DOHH2 (cell line): Measurements from ENCODE around the gene CRTC3.

Source experiments
- H3F3A ChIP-seq: fragments of 200-600 bp; sonication (generic), shearing (Covaris generic); 2 replicates; pipeline ENCODE4 v1.6.0; 2016; ENCODE audit warnings: antibody characterized with exemption, mild to moderate bottlenecking; ENCODE audit not compliant: control insufficient read depth, insufficient read depth
- H3K27ac ChIP-seq: fragments of 200-600 bp; sonication (generic); 2 replicates; pipeline ENCODE4 v1.5.1; 2014; ENCODE audit warnings: low read depth, mild to moderate bottlenecking, low read length, moderate library complexity
- H3K27me3 ChIP-seq: fragments of 200-600 bp; sonication (generic); 2 replicates; pipeline ENCODE4 v1.6.1; 2014; ENCODE audit warnings: mild to moderate bottlenecking, low read length, mixed read lengths; ENCODE audit not compliant: control insufficient read depth
- H3K36me3 ChIP-seq: fragments of 200-600 bp; sonication (generic); 2 replicates; pipeline ENCODE4 v1.6.1; 2014; ENCODE audit warnings: mild to moderate bottlenecking, low read length, moderate library complexity, mixed read lengths; ENCODE audit not compliant: control insufficient read depth
- H3K4me1 ChIP-seq: fragments of 200-600 bp; sonication (generic); 2 replicates; pipeline ENCODE4 v1.6.1; 2014; ENCODE audit warnings: mild to moderate bottlenecking, low read length, mixed read lengths; ENCODE audit not compliant: control insufficient read depth
- H3K4me2 ChIP-seq: fragments of 200-600 bp; sonication (generic); 2 replicates; pipeline ENCODE4 v1.6.0; 2014; ENCODE audit warnings: mild to moderate bottlenecking, low read length, moderate library complexity
- H3K4me3 ChIP-seq: fragments of 200-600 bp; sonication (generic); 2 replicates; pipeline ENCODE4 v1.5.1; 2014; ENCODE audit warnings: mild to moderate bottlenecking, low read length, mixed read lengths
- H3K79me2 ChIP-seq: fragments of 200-600 bp; sonication (generic); 2 replicates; pipeline ENCODE4 v1.6.1; 2014; ENCODE audit warnings: mild to moderate bottlenecking, low read length, mixed read lengths; ENCODE audit not compliant: control insufficient read depth
- H3K9me2 ChIP-seq: fragments of 200-600 bp; sonication (generic); replicated peaks from 2 replicates; pipeline ENCODE4 v1.6.1; 2014; ENCODE audit warnings: mild to moderate bottlenecking, low read length, mixed read lengths; ENCODE audit not compliant: control insufficient read depth
- H3K9me3 ChIP-seq: fragments of 200-600 bp; sonication (generic); 2 replicates; pipeline ENCODE4 v1.6.1; 2014; ENCODE audit warnings: antibody characterized with exemption, low read length, mixed read lengths; ENCODE audit not compliant: control insufficient read depth, insufficient read depth
- H4K20me1 ChIP-seq: fragments of 200-600 bp; sonication (generic); 2 replicates; pipeline ENCODE4 v1.6.0; 2014; ENCODE audit warnings: low read depth, mild to moderate bottlenecking, antibody characterized with exemption, low read length, moderate library complexity; ENCODE audit not compliant: control insufficient read depth, insufficient read depth
- EZH2phosphoT487 ChIP-seq: fragments of 200-600 bp; sonication (generic); IDR thresholded peaks from 2 replicates; pipeline ENCODE4 v1.6.1; 2017; ENCODE audit warnings: borderline replicate concordance, mild to moderate bottlenecking, antibody characterized with exemption, low read length, moderate library complexity, mixed read lengths
- TF ChIP-seq, protein P1 (sequence below): fragments of 200-600 bp; sonication (generic); IDR thresholded peaks from one replicate; pipeline ENCODE4 v1.5.1; 2014; ENCODE audit warnings: antibody characterized with exemption, mild to moderate bottlenecking, low read depth, low read length; ENCODE audit not compliant: poor library complexity, severe bottlenecking

The CRTC3 gene

DNA sequence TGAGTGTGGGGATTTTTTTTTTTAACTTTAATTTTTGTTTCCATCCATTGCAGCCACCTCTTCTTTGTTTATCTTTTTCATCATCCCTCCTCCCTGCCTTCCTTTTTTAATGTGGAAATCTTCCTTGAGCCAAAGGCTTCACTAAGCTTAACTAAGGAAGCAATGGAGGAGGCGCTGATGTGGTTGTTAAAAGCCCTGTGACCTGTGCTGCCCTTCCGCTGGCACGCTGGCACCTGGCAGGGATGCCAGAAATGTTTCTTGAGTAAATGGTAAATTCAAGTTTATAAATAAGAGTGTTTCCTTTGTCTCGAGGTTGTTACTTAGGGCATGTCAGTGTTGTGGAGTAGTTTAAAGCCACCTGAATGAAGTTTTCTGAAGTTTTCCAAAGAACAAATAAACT is 69.4 kb downstream of the CRTC3 start:
- Histone ChIP-seq H3K4me3 (no peak overlapping the region), H3K79me2 (peaks cover 3% of the 10 kb centered on the region; the same call in 1 of the 2 replicates), H3K36me3 (peaks cover 10% of the 10 kb centered on the region; the same call in 1 of the 2 replicates), H3K4me1 (peaks cover 52% of the 10 kb centered on the region), H3K27me3 (no peaks in the 10 kb centered on the region), H3F3A (peaks cover 19% of the 10 kb centered on the region), H3K9me2 (no peaks in the 10 kb centered on the region), H4K20me1 (no peaks in the 10 kb centered on the region), H3K27ac (no peak overlapping the region), H3K4me2 (no peak overlapping the region), H3K9me3 (no peaks in the 10 kb centered on the region)
- no peak for TF ChIP-seq EZH2phosphoT487
- TF ChIP-seq, protein P1, sequence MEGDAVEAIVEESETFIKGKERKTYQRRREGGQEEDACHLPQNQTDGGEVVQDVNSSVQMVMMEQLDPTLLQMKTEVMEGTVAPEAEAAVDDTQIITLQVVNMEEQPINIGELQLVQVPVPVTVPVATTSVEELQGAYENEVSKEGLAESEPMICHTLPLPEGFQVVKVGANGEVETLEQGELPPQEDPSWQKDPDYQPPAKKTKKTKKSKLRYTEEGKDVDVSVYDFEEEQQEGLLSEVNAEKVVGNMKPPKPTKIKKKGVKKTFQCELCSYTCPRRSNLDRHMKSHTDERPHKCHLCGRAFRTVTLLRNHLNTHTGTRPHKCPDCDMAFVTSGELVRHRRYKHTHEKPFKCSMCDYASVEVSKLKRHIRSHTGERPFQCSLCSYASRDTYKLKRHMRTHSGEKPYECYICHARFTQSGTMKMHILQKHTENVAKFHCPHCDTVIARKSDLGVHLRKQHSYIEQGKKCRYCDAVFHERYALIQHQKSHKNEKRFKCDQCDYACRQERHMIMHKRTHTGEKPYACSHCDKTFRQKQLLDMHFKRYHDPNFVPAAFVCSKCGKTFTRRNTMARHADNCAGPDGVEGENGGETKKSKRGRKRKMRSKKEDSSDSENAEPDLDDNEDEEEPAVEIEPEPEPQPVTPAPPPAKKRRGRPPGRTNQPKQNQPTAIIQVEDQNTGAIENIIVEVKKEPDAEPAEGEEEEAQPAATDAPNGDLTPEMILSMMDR, result no peak

DNA sequence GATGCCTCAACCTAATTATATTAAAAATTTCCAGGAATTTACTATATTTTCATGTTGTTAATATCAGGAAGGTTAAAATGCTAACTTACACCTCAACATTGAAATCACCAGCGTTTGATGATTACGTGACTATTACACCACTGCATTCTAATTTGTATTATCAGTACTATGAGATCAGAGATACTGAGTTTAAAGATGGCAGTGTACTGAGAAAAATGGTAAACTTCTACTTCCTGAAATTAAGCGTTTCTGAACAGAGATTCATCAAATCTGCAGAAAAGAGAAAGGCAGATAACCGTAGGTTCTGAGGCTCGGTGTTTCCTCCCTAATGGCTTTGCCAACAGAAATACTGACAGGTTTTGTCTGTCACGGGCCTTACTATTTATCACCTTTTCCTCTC is 69.9 kb downstream of the CRTC3 start:
- no peaks in the 10 kb centered on the region for H3K9me2 ChIP-seq
- no peak overlapping the region for H3K4me2 ChIP-seq
- TF ChIP-seq, protein P1, result no peak
- no peak for TF ChIP-seq EZH2phosphoT487
- H3K27me3 ChIP-seq, result no peaks in the 10 kb centered on the region
- H3K27ac ChIP-seq, result no peak overlapping the region
- H3K4me1 ChIP-seq, result peaks cover 47% of the 10 kb centered on the region
- H3F3A ChIP-seq, result peaks cover 14% of the 10 kb centered on the region
- no peaks in the 10 kb centered on the region for H4K20me1 ChIP-seq
- no peak overlapping the region for H3K4me3 ChIP-seq
- H3K79me2 ChIP-seq, result peaks cover 3% of the 10 kb centered on the region; the same call in 1 of the 2 replicates
- no peaks in the 10 kb centered on the region for H3K9me3 ChIP-seq
- peaks cover 10% of the 10 kb centered on the region; the same call in 1 of the 2 replicates for H3K36me3 ChIP-seq

DNA sequence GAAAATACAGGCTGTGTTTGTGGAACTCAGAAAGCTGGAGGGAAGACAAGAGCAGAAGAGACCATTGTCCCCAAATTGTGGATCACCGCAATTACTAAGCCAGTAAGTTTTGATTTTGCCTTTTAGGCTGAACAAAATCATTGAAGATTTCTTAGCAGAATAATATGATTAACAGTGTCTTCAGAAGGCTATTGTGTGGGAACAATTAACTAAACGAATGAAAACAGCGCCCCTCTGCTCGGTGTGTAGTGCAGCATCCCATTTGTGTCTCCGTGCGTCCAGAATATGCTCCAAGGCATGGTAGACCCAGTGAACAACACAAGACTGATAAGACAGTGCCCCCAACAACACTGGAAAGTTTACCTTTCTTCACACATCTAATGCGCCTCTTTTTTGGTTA is 71.2 kb downstream of the CRTC3 start:
- Histone ChIP-seq H3K4me3 (no peak overlapping the region), H4K20me1 (no peaks in the 10 kb centered on the region), H3K9me3 (no peaks in the 10 kb centered on the region), H3K4me1 (peaks cover 35% of the 10 kb centered on the region), H3K9me2 (no peaks in the 10 kb centered on the region), H3F3A (peaks cover 4% of the 10 kb centered on the region), H3K27me3 (no peaks in the 10 kb centered on the region), H3K36me3 (peaks cover 10% of the 10 kb centered on the region; the same call in 1 of the 2 replicates), H3K4me2 (no peak overlapping the region), H3K79me2 (peaks cover 3% of the 10 kb centered on the region; the same call in 1 of the 2 replicates), H3K27ac (no peak overlapping the region)
- TF ChIP-seq EZH2phosphoT487, result no peak
- TF ChIP-seq, protein P1, result no peak

DNA sequence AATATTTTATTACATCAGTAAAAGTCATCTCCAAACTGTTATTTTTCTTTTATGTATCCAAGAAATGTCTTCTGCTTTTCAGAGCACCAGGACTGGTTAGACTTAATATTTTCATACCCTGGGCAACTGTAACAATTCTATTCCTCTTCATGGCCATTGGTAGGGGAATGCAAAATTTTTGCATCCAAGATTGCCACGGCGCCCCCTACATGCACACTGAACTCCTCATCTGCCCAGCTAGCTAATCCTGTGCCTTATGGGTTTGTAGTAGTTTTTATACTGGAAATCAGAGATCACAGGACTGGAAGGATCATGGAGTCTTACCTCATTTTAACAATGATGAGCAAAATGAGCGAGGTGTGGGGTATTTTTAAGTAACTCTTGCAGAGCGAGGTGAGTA is 74.2 kb downstream of the CRTC3 start:
- Histone ChIP-seq H3K4me3 (no peak overlapping the region), H3K27ac (no peak overlapping the region), H4K20me1 (no peaks in the 10 kb centered on the region), H3K9me3 (no peaks in the 10 kb centered on the region), H3K27me3 (no peaks in the 10 kb centered on the region), H3K4me1 (peaks cover 5% of the 10 kb centered on the region), H3K36me3 (no peaks in the 10 kb centered on the region; the same call in 1 of the 2 replicates), H3K79me2 (no peaks in the 10 kb centered on the region), H3K9me2 (no peaks in the 10 kb centered on the region), H3K4me2 (no peak overlapping the region), H3F3A (no peaks in the 10 kb centered on the region)
- TF ChIP-seq EZH2phosphoT487, result no peak
- TF ChIP-seq, protein P1, result peak; percentile 70
